Measurements from ENCODE around the gene RAD51B.

The RAD51B gene

DNA sequence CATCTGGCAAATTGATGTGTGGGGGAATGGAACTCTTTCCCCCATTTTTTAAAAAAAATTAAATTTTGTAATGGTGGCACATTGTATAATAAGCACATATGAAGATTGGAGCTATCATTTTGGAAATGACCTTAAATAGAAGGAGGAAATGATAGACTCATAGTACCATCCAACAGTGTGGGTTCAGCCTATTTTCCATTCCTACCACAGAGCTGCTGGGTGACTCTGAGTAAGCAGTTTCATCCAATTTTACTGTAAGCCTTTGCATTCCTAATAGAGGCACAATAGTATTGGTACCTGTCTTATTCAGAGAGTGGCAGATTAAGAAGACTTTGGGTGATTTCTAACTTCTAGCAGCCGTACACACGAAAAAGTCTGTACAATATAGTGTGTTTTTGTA is 304.5 kb downstream of the RAD51B start:
- no peaks in the 10 kb centered on the region for H3K27me3 ChIP-seq (ENCODE audit: insufficient read depth, low read length)
- peaks cover 10% of the 10 kb centered on the region for H3K4me1 ChIP-seq (ENCODE audit: insufficient read depth, low read length)
- no peak overlapping the region for H3K27ac ChIP-seq (ENCODE audit: low read depth, low read length)
- no peaks in the 10 kb centered on the region for H3K36me3 ChIP-seq (ENCODE audit: insufficient read depth, low read length)
- no peak overlapping the region for H3K9ac ChIP-seq (ENCODE audit: low read depth, low read length)
- 94% methylated on average over 2 of the region's 2 CpGs for WGBS
- H3K9me3 ChIP-seq (ENCODE audit: insufficient read depth, low read depth, low read length): no peaks in the 10 kb centered on the region
- H3K4me3 ChIP-seq (ENCODE audit: low read length): no peak overlapping the region

DNA sequence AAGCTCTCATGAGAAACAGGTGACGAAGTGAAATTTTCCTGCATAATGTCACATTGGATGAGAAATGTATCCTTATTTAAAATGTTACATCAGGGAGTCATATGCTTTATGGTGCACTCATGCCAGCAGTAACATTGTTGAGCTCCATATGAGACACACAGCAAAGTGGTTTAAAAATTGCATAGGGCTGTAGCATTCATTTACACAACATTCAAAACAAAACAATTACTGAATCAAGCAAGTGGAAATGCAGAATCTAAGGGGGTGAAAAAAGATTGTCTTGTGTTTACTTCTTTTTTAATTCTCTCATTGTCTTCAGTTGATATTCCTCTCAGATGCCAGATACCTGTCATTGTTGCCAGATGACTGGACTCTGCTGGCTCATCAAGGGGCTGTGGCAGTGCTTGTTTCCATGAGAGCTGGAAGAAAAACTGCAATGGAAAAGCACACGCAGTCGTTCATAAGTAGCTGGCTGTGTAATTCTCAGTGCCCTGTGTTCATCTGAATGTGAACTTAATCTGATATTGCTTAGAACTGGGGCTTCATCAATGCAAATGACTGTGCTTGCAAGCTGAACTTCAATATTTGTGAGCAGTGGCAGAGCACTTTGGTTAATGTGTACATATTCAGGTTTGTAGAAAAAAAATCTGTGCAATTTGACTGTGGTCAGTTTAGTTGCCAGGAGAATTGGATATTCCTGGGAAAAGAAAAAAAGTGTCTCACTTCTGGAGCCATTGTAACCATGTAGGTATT is 305.6 kb downstream of the RAD51B start:
- peaks cover 11% of the 10 kb centered on the region for H3K4me1 ChIP-seq (ENCODE audit: insufficient read depth, low read length)
- WGBS: 81% methylated on average over 3 of the region's 3 CpGs
- no peak overlapping the region for H3K27ac ChIP-seq (ENCODE audit: low read depth, low read length)
- no peaks in the 10 kb centered on the region for H3K36me3 ChIP-seq (ENCODE audit: insufficient read depth, low read length)
- no peak overlapping the region for H3K9ac ChIP-seq (ENCODE audit: low read depth, low read length)
- H3K9me3 ChIP-seq (ENCODE audit: insufficient read depth, low read depth, low read length): no peaks in the 10 kb centered on the region
- no peaks in the 10 kb centered on the region for H3K27me3 ChIP-seq (ENCODE audit: insufficient read depth, low read length)
- no peak overlapping the region for H3K4me3 ChIP-seq (ENCODE audit: low read length)

DNA sequence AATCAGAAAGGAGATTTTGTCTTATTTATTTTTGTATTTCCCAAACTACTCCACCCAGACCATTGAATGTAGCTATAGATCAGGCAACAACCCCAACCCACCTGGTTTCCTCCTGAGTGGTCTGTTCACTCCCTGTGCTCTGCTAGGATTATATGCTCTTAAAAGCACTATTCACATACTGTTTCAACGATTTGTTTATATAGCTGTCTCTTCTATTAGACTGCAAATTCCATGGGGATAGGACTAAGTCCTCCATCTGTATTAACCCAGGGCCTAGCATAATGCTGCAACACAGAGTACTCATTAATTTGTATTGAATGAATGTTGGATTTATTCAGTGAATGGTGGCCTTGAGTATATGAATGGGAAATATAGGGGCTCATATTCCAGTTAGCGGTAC is 307.6 kb downstream of the RAD51B start:
- Histone ChIP-seq H3K27ac (ENCODE audit: low read depth, low read length) (no peak overlapping the region), H3K4me1 (ENCODE audit: insufficient read depth, low read length) (peaks cover 11% of the 10 kb centered on the region), H3K9ac (ENCODE audit: low read depth, low read length) (no peak overlapping the region), H3K27me3 (ENCODE audit: insufficient read depth, low read length) (no peaks in the 10 kb centered on the region), H3K36me3 (ENCODE audit: insufficient read depth, low read length) (no peaks in the 10 kb centered on the region), H3K9me3 (ENCODE audit: insufficient read depth, low read depth, low read length) (no peaks in the 10 kb centered on the region), H3K4me3 (ENCODE audit: low read length) (no peak overlapping the region)
- 89% methylated on average over 1 of the region's 2 CpGs for WGBS

DNA sequence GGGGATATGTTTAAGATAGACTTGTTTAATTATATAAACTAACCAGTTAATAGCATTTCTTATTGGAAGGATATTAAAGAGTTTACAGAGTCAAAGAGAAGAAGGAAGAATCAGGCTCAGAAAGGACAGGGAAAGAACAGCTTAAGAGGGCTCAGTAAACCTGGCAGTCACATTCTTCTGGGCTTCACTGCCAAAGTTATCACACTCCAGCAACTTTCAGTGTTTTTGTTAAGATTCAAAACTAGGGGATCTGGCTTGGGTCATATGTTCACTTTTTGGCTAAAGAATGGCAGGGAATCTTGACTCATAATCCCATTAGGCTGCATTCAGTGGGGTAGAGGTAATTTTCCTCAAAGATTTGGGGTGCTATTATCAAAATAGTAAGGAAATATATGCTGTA is 312.3 kb downstream of the RAD51B start:
- Histone ChIP-seq H3K9ac (ENCODE audit: low read depth, low read length) (no peak overlapping the region), H3K4me1 (ENCODE audit: insufficient read depth, low read length) (peaks cover 4% of the 10 kb centered on the region), H3K4me3 (ENCODE audit: low read length) (no peak overlapping the region), H3K36me3 (ENCODE audit: insufficient read depth, low read length) (no peaks in the 10 kb centered on the region), H3K27me3 (ENCODE audit: insufficient read depth, low read length) (no peaks in the 10 kb centered on the region), H3K9me3 (ENCODE audit: insufficient read depth, low read depth, low read length) (no peaks in the 10 kb centered on the region), H3K27ac (ENCODE audit: low read depth, low read length) (no peak overlapping the region)

DNA sequence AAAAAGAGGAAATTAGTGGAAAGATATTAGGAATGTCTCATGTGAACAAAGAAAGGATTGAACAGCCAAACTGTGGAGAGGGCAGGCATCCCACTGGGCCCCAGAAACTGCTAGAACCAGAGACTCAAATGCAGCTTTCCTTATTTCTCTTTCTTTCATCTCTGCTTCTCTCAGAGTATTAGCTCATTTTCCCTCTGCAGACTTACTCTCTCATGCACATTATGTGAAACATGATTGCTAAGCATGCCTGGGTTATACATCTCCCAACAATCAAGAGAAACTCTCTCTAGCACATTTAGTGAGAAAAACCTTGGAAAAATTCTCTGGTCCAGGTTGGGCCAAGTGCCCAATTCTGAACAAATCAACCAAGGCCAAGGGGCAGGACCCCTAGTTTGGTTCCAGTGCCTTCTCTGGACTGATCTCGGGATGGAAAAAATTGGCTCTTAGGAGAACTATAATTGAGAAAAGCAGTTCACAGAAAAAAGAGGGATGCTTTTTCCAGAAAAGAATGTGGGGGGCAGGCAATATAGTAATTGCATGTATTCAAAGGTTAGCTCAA is 313.1 kb downstream of the RAD51B start:
- Histone ChIP-seq H3K9ac (ENCODE audit: low read depth, low read length) (no peak overlapping the region), H3K4me1 (ENCODE audit: insufficient read depth, low read length) (peaks cover 11% of the 10 kb centered on the region), H3K36me3 (ENCODE audit: insufficient read depth, low read length) (no peaks in the 10 kb centered on the region), H3K9me3 (ENCODE audit: insufficient read depth, low read depth, low read length) (no peaks in the 10 kb centered on the region), H3K4me3 (ENCODE audit: low read length) (no peak overlapping the region), H3K27ac (ENCODE audit: low read depth, low read length) (no peak overlapping the region), H3K27me3 (ENCODE audit: insufficient read depth, low read length) (no peaks in the 10 kb centered on the region)
- WGBS: 93% methylated on average over 1 of the region's 1 CpG

DNA sequence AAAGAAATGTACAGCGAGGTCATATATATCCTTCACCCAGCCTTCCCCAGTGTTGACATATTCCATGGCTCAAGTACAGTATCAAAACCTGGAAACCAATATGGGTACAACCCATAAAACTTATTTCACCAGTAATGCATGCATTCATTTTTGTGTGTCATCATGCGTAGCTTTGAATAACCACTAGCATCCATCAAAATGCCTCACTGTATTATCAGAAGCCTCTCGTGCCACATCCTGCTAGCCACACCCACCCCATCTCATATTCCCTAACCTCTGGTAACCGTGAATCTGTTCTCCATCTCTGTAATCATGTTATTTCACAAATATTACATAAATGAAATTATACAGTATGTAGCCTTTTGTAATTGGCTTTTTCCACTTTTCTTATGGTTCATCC is 314.3 kb downstream of the RAD51B start:
- Histone ChIP-seq H3K27ac (ENCODE audit: low read depth, low read length) (no peak overlapping the region), H3K27me3 (ENCODE audit: insufficient read depth, low read length) (no peaks in the 10 kb centered on the region), H3K4me3 (ENCODE audit: low read length) (no peak overlapping the region), H3K36me3 (ENCODE audit: insufficient read depth, low read length) (no peaks in the 10 kb centered on the region), H3K9ac (ENCODE audit: low read depth, low read length) (no peak overlapping the region), H3K4me1 (ENCODE audit: insufficient read depth, low read length) (peaks cover 20% of the 10 kb centered on the region), H3K9me3 (ENCODE audit: insufficient read depth, low read depth, low read length) (no peaks in the 10 kb centered on the region)
- 93% methylated on average over 4 of the region's 4 CpGs for WGBS

DNA sequence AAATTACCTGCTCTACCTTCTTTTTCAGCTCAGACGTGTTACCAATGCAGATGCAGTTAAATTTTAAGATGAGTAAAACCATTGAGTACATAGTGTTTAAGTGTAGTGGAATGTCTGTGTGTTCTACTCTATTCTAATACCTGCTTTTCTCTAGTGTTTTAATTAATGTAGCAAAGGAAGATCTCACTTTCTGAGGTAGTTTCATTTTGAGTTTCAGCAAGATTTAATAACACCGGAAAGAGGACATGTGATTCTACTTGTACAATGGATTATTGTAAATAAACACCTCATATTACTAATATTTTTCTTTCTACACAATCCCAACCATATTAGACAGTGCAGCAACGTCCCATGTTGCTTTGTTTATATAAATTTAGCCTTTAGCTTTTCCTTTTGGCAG is 315.4 kb downstream of the RAD51B start:
- Histone ChIP-seq H3K27ac (ENCODE audit: low read depth, low read length) (no peak overlapping the region), H3K36me3 (ENCODE audit: insufficient read depth, low read length) (no peaks in the 10 kb centered on the region), H3K9ac (ENCODE audit: low read depth, low read length) (no peak overlapping the region), H3K4me3 (ENCODE audit: low read length) (no peak overlapping the region), H3K9me3 (ENCODE audit: insufficient read depth, low read depth, low read length) (no peaks in the 10 kb centered on the region), H3K4me1 (ENCODE audit: insufficient read depth, low read length) (peaks cover 30% of the 10 kb centered on the region), H3K27me3 (ENCODE audit: insufficient read depth, low read length) (no peaks in the 10 kb centered on the region)
- WGBS: 95% methylated on average over 2 of the region's 3 CpGs

DNA sequence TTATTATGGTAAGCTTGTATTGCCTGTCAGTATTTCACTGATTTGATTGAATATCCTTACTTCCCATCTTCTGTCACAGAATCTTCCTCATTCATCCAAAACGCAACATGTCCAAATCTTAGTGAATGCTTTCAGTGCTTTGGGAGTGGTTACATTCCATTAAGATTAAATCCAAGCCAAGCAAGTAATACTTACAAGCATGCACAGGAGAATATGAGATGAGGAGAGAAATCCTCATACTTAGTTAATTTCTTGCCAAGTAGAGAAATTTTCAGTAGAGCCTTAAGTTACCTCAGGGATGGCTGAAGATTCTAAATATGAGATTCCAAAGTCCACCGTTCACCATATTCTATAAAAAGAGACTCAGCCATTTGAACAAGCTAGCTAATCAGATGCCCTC is 316.0 kb downstream of the RAD51B start:
- H3K36me3 ChIP-seq (ENCODE audit: insufficient read depth, low read length): no peaks in the 10 kb centered on the region
- H3K27ac ChIP-seq (ENCODE audit: low read depth, low read length): no peak overlapping the region
- H3K27me3 ChIP-seq (ENCODE audit: insufficient read depth, low read length): no peaks in the 10 kb centered on the region
- peaks cover 35% of the 10 kb centered on the region for H3K4me1 ChIP-seq (ENCODE audit: insufficient read depth, low read length)
- no peaks in the 10 kb centered on the region for H3K9me3 ChIP-seq (ENCODE audit: insufficient read depth, low read depth, low read length)
- no peak overlapping the region for H3K4me3 ChIP-seq (ENCODE audit: low read length)
- WGBS: 94% methylated on average over 2 of the region's 2 CpGs
- no peak overlapping the region for H3K9ac ChIP-seq (ENCODE audit: low read depth, low read length)

DNA sequence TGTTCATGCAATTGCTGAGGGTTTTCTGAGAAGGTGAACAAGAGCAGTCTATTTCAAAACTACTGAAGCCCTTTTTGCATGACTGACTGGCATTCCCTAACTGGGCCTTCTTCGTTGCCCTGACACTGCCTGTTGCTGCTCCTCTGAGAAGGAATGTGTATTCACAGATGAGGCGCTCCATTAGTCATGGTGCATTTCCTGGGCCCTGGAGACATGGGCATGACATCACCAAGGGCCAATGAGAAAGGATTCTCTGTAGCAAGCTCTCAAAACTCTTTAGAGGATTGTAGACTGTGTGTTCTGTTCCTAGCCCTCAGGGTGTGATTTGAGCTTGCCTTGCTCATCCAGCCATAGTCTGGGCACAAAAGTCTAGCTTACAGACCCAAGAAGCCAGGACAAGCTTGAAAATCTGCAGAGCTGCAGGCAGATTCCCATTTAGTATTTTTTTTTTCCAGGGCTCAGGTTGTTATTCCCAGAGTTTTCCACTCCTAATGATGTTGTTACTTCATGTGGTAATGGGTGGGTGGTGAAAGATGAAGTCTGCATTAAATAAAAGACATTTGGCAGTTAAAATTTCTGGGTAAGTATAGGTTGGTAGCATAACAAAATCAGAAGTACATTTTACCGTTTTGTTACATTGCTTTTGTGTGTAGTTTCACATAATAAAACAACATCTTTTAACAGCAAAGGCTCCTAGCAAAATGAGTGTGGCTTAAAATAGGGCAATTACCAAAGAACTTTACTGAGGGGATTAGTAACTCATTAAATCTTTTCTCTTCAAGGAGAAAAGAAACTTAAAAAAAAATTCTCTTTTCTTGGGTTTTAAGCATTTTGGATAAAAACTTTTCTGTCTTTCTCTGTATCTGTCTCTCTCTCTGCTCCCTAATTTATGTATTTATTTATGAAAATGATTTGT is 318.4 kb downstream of the RAD51B start:
- H3K27ac ChIP-seq (ENCODE audit: low read depth, low read length): peak overlapping the region; percentile 79
- no peaks in the 10 kb centered on the region for H3K36me3 ChIP-seq (ENCODE audit: insufficient read depth, low read length)
- H3K4me1 ChIP-seq (ENCODE audit: insufficient read depth, low read length): peaks cover 52% of the 10 kb centered on the region
- H3K27me3 ChIP-seq (ENCODE audit: insufficient read depth, low read length): no peaks in the 10 kb centered on the region
- peak overlapping the region; percentile 65; the same call in 1 of the 2 replicates for H3K9ac ChIP-seq (ENCODE audit: low read depth, low read length)
- no peak overlapping the region; the same call in 1 of the 2 replicates for H3K4me3 ChIP-seq (ENCODE audit: low read length)
- H3K9me3 ChIP-seq (ENCODE audit: insufficient read depth, low read depth, low read length): no peaks in the 10 kb centered on the region
- 16% methylated on average over 2 of the region's 3 CpGs for WGBS

DNA sequence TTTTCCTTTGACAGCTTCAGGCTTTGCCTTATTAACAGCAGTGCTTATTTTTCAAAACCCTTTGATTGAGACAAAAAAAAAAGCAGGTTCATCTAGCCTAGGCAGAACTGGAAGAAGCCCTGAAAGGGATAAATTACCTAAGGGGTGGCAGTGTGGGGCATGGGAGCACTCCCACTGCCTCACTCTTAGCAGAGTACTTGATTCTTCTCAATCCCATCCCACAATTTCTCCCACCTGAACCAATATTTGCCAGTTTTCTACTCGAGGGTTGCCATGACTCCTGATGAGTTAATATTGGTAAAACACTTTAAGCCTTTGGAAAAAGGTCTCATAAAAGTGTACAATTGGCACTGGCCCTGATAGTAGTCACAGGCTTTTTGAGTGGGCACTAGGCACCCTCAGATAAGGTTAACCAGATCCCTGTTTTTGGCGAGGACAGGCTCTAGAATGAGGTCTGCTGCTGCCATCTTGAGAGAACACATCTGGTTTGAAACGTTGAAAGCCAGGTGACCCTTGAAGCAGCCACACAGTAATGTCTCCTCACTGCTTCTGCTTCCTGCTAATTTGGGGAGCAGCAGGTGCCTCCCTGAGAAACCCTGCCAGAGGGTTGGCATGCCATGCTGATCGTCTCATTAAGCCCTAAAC is 320.0 kb downstream of the RAD51B start:
- WGBS: 90% methylated on average over 4 of the region's 4 CpGs
- Histone ChIP-seq H3K27me3 (ENCODE audit: insufficient read depth, low read length) (no peaks in the 10 kb centered on the region), H3K9ac (ENCODE audit: low read depth, low read length) (peak overlapping the region; percentile 60; the same call in 1 of the 2 replicates), H3K4me3 (ENCODE audit: low read length) (no peak overlapping the region), H3K36me3 (ENCODE audit: insufficient read depth, low read length) (no peaks in the 10 kb centered on the region), H3K27ac (ENCODE audit: low read depth, low read length) (peak overlapping the region; percentile 79; the same call in 1 of the 2 replicates), H3K4me1 (ENCODE audit: insufficient read depth, low read length) (peaks cover 64% of the 10 kb centered on the region), H3K9me3 (ENCODE audit: insufficient read depth, low read depth, low read length) (no peaks in the 10 kb centered on the region)

All from HUES64 (cell line).